Gastroesophageal sphincter (tissue), 3 donors: ENCODE data around the gene STRA8.

Experiments used
- CTCF ChIP-seq, 4 experiments: fragments of 200-600 bp in 2 of 4; fragments of 450-650 bp in 2 of 4; sonication (generic) in 1 of 4; IDR thresholded peaks; one replicate each; pipeline ENCODE4 v1.5.1; 2017 to 2019; ENCODE audit warnings: antibody characterized with exemption in 4 of 4, mild to moderate bottlenecking in 2 of 4, moderate library complexity in 2 of 4
- POLR2A ChIP-seq, 2 donors: fragments of 450-650 bp; IDR thresholded peaks; one replicate each; pipeline ENCODE4 v1.6.1; 2017; ENCODE audit warnings: antibody characterized with exemption in 2 of 2, mild to moderate bottlenecking in 2 of 2, moderate library complexity in 1 of 2
- POLR2AphosphoS5 ChIP-seq: sonication (generic); formaldehyde crosslinking; IDR thresholded peaks from one replicate; pipeline ENCODE4 v1.6.1; 2017; ENCODE audit warnings: antibody characterized with exemption

GRCh38 chr7:135247746-135248471 lies 14.3 kb downstream of the STRA8 start:
- TF ChIP-seq CTCF (IDR thresholded peaks at IDR 0.05) (no peak), POLR2A (IDR thresholded peaks at IDR 0.05) (no peak), POLR2AphosphoS5 (no peak)
